ENCODE data around the gene SURF1. TPM values are rescaled to one million over a fixed set of nuclear protein-coding genes. Genes with fewer than 3 reads are reported as not detected.
"Not testable (repeated sequence)": the region's sequence is repeated elsewhere in the genome, so short reads cannot be mapped to it uniquely, and the experiment has no call there.

SURF1 gene
- total and polyA plus RNA-seq, 10 of the 15 experiments (the other 5 are each of a cell fraction or from before 2014, with no cell fraction given): 17.9 to 46.4 (median 29.6) TPM

DNA sequence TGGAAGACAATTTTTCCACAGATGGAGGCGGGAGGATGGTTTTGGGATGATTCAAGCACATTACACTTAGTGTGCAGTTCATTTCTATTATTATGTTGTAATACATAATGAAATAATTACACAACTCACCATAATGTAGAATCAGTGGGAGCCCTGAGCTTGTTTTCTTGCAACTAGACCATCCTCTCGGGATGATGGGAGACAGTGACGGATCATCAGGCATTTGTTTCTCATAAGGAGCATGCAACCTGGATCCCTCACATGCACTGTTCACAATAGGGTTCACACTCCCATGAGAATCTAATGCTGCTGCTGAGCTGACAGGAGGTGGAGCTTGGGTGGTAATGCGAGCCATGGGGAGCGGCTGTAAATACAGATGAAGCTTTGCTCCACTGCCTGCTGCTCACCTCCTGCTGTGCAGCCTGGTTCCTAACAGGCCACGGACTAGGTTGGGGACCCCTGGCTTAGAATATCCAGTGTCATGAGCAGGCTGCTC, 21.5 kb upstream of the SURF1 start (continued):
- TF ChIP-seq CTCF (IDR thresholded peaks at IDR 0.05 in 2 of 3, conservative IDR thresholded peaks at IDR 0.05 in 1 of 3; ENCODE audit: control insufficient read depth in 2 of 3, extremely low read depth in 1 of 3, insufficient read depth in 1 of 3, low read depth in 3 of 3, low read length in 3 of 3) (no peak), POLR2AphosphoS5 (IDR thresholded peaks at IDR 0.05; ENCODE audit: low read length) (no peak), STAT3 (IDR thresholded peaks at IDR 0.05; ENCODE audit: low read depth, low read length) (no peak), ZNF274 (IDR thresholded peaks at IDR 0.05; ENCODE audit: insufficient read depth, insufficient read length) (no peak), HDGF (IDR thresholded peaks at IDR 0.05) (no peak), EZH2 (IDR thresholded peaks at IDR 0.05; ENCODE audit: borderline replicate concordance, control insufficient read depth, low read depth, low read length) (no peak), CHD4 (IDR thresholded peaks at IDR 0.05) (no peak), BCL3 (IDR thresholded peaks at IDR 0.05; ENCODE audit: borderline replicate concordance, insufficient read depth, low read depth, low read length, poor library complexity, severe bottlenecking) (no peak)
- TF ChIP-seq, protein P1, sequence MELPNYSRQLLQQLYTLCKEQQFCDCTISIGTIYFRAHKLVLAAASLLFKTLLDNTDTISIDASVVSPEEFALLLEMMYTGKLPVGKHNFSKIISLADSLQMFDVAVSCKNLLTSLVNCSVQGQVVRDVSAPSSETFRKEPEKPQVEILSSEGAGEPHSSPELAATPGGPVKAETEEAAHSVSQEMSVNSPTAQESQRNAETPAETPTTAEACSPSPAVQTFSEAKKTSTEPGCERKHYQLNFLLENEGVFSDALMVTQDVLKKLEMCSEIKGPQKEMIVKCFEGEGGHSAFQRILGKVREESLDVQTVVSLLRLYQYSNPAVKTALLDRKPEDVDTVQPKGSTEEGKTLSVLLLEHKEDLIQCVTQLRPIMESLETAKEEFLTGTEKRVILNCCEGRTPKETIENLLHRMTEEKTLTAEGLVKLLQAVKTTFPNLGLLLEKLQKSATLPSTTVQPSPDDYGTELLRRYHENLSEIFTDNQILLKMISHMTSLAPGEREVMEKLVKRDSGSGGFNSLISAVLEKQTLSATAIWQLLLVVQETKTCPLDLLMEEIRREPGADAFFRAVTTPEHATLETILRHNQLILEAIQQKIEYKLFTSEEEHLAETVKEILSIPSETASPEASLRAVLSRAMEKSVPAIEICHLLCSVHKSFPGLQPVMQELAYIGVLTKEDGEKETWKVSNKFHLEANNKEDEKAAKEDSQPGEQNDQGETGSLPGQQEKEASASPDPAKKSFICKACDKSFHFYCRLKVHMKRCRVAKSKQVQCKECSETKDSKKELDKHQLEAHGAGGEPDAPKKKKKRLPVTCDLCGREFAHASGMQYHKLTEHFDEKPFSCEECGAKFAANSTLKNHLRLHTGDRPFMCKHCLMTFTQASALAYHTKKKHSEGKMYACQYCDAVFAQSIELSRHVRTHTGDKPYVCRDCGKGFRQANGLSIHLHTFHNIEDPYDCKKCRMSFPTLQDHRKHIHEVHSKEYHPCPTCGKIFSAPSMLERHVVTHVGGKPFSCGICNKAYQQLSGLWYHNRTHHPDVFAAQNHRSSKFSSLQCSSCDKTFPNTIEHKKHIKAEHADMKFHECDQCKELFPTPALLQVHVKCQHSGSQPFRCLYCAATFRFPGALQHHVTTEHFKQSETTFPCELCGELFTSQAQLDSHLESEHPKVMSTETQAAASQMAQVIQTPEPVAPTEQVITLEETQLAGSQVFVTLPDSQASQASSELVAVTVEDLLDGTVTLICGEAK (IDR thresholded peaks at IDR 0.05; ENCODE audit: borderline replicate concordance): no peak

- SMC1A ChIA-PET (ENCODE audit: uncharacterized antibody, unreplicated experiment): interaction anchor here (0.9 to 1.7 kb wide), 3 partner anchors 29 to 103 kb away, joined by 3 to 4 read pairs (median 3); partner anchors contain the start of genes MED22 and RPL7A
These were observed 21.0 kb upstream of the SURF1 start for GRCh38 chr9:133377280-133377679.

More at GRCh38 chr9:133377280-133377679, 21.0 kb upstream of the SURF1 start:
- POLR2A ChIA-PET: interaction anchor here (0.8 to 2.9 kb wide), 5 partner anchors 12 to 1015 kb away, joined by 3 to 12 read pairs (median 4); partner anchors contain the start of genes MED22, REXO4, RPL7A and SURF1
- DNase-seq (ENCODE audit: low read depth, low spot score); ATAC-seq; H3K9me3 ChIP-seq (replicated peaks; ENCODE audit: control insufficient read depth, insufficient read depth, low read length); in situ Hi-C loops (cut with MboI); BruUV-seq (replicated peaks); H3K27me3 ChIP-seq (replicated peaks in 1 of 2; ENCODE audit: control insufficient read depth in 2 of 2, insufficient read depth in 2 of 2, low read length in 1 of 2); FAIRE-seq; H2AFZ ChIP-seq (ENCODE audit: control insufficient read depth, low read depth, low read length); H3K4me3 ChIP-seq; H3K36me3 ChIP-seq (ENCODE audit: control insufficient read depth in 2 of 2, insufficient read depth in 2 of 2, low read length in 1 of 2); H3K27ac ChIP-seq (ENCODE audit: control insufficient read depth, insufficient read depth); H4K20me1 ChIP-seq (ENCODE audit: control insufficient read depth, insufficient read depth); H3K4me1 ChIP-seq (ENCODE audit: control insufficient read depth, insufficient read depth, low read length); H3K4me2 ChIP-seq (ENCODE audit: control insufficient read depth, insufficient read depth); H3K9ac ChIP-seq (ENCODE audit: control insufficient read depth, insufficient read depth, low read length): not testable (repeated sequence)
- peaks cover 36% of the 10 kb centered on the region for H3K79me2 ChIP-seq (ENCODE audit: control insufficient read depth, insufficient read depth, low read length)
- RAD21 ChIA-PET (ENCODE audit: unreplicated experiment): interaction anchor here (1.1 to 1.6 kb wide), 2 partner anchors 17 to 29 kb away, joined by 4 read pairs; partner anchors contain the start of genes MED22 and RPL7A
- 89% methylated on average over 14 of the region's 14 CpGs for WGBS (ENCODE audit: insufficient coverage, insufficient replicate concordance, low lambda C conversion rate, missing lambda C conversion rate)
- CTCF ChIA-PET: interaction anchor here (1.2 to 1.8 kb wide), 6 partner anchors 10 to 138 kb away, joined by 3 to 4 read pairs (median 3); no protein-coding TSS in a partner anchor
- intact Hi-C loops (cut with micrococcal nuclease; ENCODE audit: unreplicated experiment): loop anchor here (5.0 kb wide), 1 partner anchor 40 kb away; the partner anchor contains the start of gene REXO4
